ENCODE measurements around the gene KRTAP10-2. TPM values are rescaled to one million over a fixed set of nuclear protein-coding genes. Genes with fewer than 3 reads are reported as not detected.
"Not testable (repeated sequence)": the region's sequence is repeated elsewhere in the genome, so short reads cannot be mapped to it uniquely, and the experiment has no call there.

The KRTAP10-2 gene
- polyA plus RNA-seq, 1 donor (not counting 4 experiments of a cell fraction or from before 2014, with no cell fraction given), result not detected

- DNase-seq (ENCODE audit: low read depth, low spot score) (no peak), FAIRE-seq (no peak)
- dilution Hi-C loops (cut with MboI; ENCODE audit: extremely low pct_ligation_motif_present, low sequenced_read_pairs), result no loop called here
Measured at GRCh38 chr21:44575307-44576024, 24.2 kb upstream of the KRTAP10-2 start.

GRCh38 chr21:44574457-44575306, 23.4 kb upstream of the KRTAP10-2 start:
- Histone ChIP-seq H3K27me3 (ENCODE audit: control insufficient read depth, extremely low read depth, insufficient read depth, low read length) (no peaks in the 10 kb centered on the region), H3K36me3 (ENCODE audit: control insufficient read depth in 2 of 2, extremely low read depth in 1 of 2, insufficient read depth in 2 of 2, low read length in 2 of 2) (no peaks in the 10 kb centered on the region), H3K79me2 (ENCODE audit: control insufficient read depth, insufficient read depth, low read length) (no peaks in the 10 kb centered on the region), H3K4me2 (ENCODE audit: control insufficient read depth, extremely low read depth, insufficient read depth, low read depth, low read length) (no peak overlapping the region), H4K20me1 (ENCODE audit: control insufficient read depth, extremely low read depth, insufficient read depth, low read length) (no peaks in the 10 kb centered on the region), H3K9ac (ENCODE audit: control insufficient read depth, extremely low read depth, insufficient read depth, low read length) (no peak overlapping the region), H3K4me3 (ENCODE audit: control insufficient read depth in 2 of 3, extremely low read depth in 1 of 3, insufficient read depth in 2 of 3, low read depth in 1 of 3, low read length in 3 of 3) (no peak overlapping the region), H3K4me1 (ENCODE audit: control insufficient read depth, extremely low read depth, insufficient read depth, low read length) (no peaks in the 10 kb centered on the region), H2AFZ (ENCODE audit: control insufficient read depth, low read length) (no peak overlapping the region), H3K9me3 (ENCODE audit: control insufficient read depth, low read depth, low read length) (no peaks in the 10 kb centered on the region), H3K9me1 (ENCODE audit: control insufficient read depth, extremely low read depth, insufficient read depth, low read length) (no peaks in the 10 kb centered on the region), H3K27ac (ENCODE audit: control insufficient read depth, insufficient read depth, low read length) (no peak overlapping the region)
- peak in 2 of 3 experiments; percentile 1 to 54 for TF ChIP-seq CTCF (optimal IDR thresholded peaks at IDR 0.05 in 1 of 3, IDR thresholded peaks at IDR 0.05 in 1 of 3, conservative IDR thresholded peaks at IDR 0.05 in 1 of 3; ENCODE audit: extremely low read depth in 1 of 3, insufficient read depth in 2 of 3, low read length in 3 of 3)
- no peak for TF ChIP-seq EZH2 (IDR thresholded peaks at IDR 0.05; ENCODE audit: low read length)
- DNase-seq (ENCODE audit: low read depth, low spot score) (no peak), FAIRE-seq (no peak)
- dilution Hi-C loops (cut with MboI; ENCODE audit: extremely low pct_ligation_motif_present, low sequenced_read_pairs), result no loop called here

More at GRCh38 chr21:44575307-44576024, 24.2 kb upstream of the KRTAP10-2 start:
- H3K4me3 ChIP-seq (ENCODE audit: control insufficient read depth in 2 of 3, extremely low read depth in 1 of 3, insufficient read depth in 2 of 3, low read depth in 1 of 3, low read length in 3 of 3), result no peak overlapping the region
- H3K27me3 ChIP-seq (ENCODE audit: control insufficient read depth, extremely low read depth, insufficient read depth, low read length), result no peaks in the 10 kb centered on the region
- H3K9me3 ChIP-seq (ENCODE audit: control insufficient read depth, low read depth, low read length), result peaks cover 3% of the 10 kb centered on the region
- H3K4me1 ChIP-seq (ENCODE audit: control insufficient read depth, extremely low read depth, insufficient read depth, low read length), result no peaks in the 10 kb centered on the region
- no peak overlapping the region for H3K9ac ChIP-seq (ENCODE audit: control insufficient read depth, extremely low read depth, insufficient read depth, low read length)
- no peaks in the 10 kb centered on the region for H3K9me1 ChIP-seq (ENCODE audit: control insufficient read depth, extremely low read depth, insufficient read depth, low read length)
- no peaks in the 10 kb centered on the region for H4K20me1 ChIP-seq (ENCODE audit: control insufficient read depth, extremely low read depth, insufficient read depth, low read length)
- no peak for TF ChIP-seq CTCF (optimal IDR thresholded peaks at IDR 0.05 in 1 of 3, IDR thresholded peaks at IDR 0.05 in 1 of 3, conservative IDR thresholded peaks at IDR 0.05 in 1 of 3; ENCODE audit: extremely low read depth in 1 of 3, insufficient read depth in 2 of 3, low read length in 3 of 3)
- no peak for TF ChIP-seq EZH2 (IDR thresholded peaks at IDR 0.05; ENCODE audit: low read length)
- H3K27ac ChIP-seq (ENCODE audit: control insufficient read depth, insufficient read depth, low read length), result no peak overlapping the region
- H3K79me2 ChIP-seq (ENCODE audit: control insufficient read depth, insufficient read depth, low read length), result no peaks in the 10 kb centered on the region
- no peak overlapping the region for H3K4me2 ChIP-seq (ENCODE audit: control insufficient read depth, extremely low read depth, insufficient read depth, low read depth, low read length)
- H2AFZ ChIP-seq (ENCODE audit: control insufficient read depth, low read length), result no peak overlapping the region
- no peaks in the 10 kb centered on the region for H3K36me3 ChIP-seq (ENCODE audit: control insufficient read depth in 2 of 2, extremely low read depth in 1 of 2, insufficient read depth in 2 of 2, low read length in 2 of 2)

GRCh38 chr21:44573630-44574456, 22.5 kb upstream of the KRTAP10-2 start, which contains the start of gene KRTAP10-4:
Gene KRTAP10-4, plus strand, starts transcription at chr21:44573729. Its CDS starts 30 bp downstream, at chr21:44573759.
- H3K9me3 ChIP-seq (ENCODE audit: control insufficient read depth, low read depth, low read length); H3K4me3 ChIP-seq (ENCODE audit: control insufficient read depth in 2 of 3, extremely low read depth in 1 of 3, insufficient read depth in 2 of 3, low read depth in 1 of 3, low read length in 3 of 3); FAIRE-seq; DNase-seq (ENCODE audit: low read depth, low spot score); H3K36me3 ChIP-seq (ENCODE audit: control insufficient read depth in 2 of 2, extremely low read depth in 1 of 2, insufficient read depth in 2 of 2, low read length in 2 of 2); H3K27ac ChIP-seq (ENCODE audit: control insufficient read depth, insufficient read depth, low read length); H3K4me2 ChIP-seq (ENCODE audit: control insufficient read depth, extremely low read depth, insufficient read depth, low read depth, low read length); H3K9me1 ChIP-seq (ENCODE audit: control insufficient read depth, extremely low read depth, insufficient read depth, low read length); dilution Hi-C loops (cut with MboI; ENCODE audit: extremely low pct_ligation_motif_present, low sequenced_read_pairs); H3K4me1 ChIP-seq (ENCODE audit: control insufficient read depth, extremely low read depth, insufficient read depth, low read length); H3K9ac ChIP-seq (ENCODE audit: control insufficient read depth, extremely low read depth, insufficient read depth, low read length); H4K20me1 ChIP-seq (ENCODE audit: control insufficient read depth, extremely low read depth, insufficient read depth, low read length); H2AFZ ChIP-seq (ENCODE audit: control insufficient read depth, low read length); H3K27me3 ChIP-seq (ENCODE audit: control insufficient read depth, extremely low read depth, insufficient read depth, low read length); H3K79me2 ChIP-seq (ENCODE audit: control insufficient read depth, insufficient read depth, low read length): not testable (repeated sequence)
